Karpas-422 (cell line): Measurements from ENCODE around the gene MTG2. TPM values are rescaled to one million over a fixed set of nuclear protein-coding genes. Genes with fewer than 3 reads are reported as not detected.

Experiments used
- DNase-seq: peaks from one replicate; pipeline ENCODE4 v3.0.0-alpha.2; 2015
- H2AFZ ChIP-seq: fragments of 200-600 bp; sonication (generic); 2 replicates; pipeline ENCODE4 v1.6.1; 2014; ENCODE audit warnings: antibody characterized with exemption, low read length, mixed read lengths
- H3K27ac ChIP-seq: fragments of 200-600 bp; sonication (generic); 2 replicates; pipeline ENCODE4 v1.5.1; 2014; ENCODE audit warnings: mild to moderate bottlenecking, low read length, moderate library complexity
- H3K27me3 ChIP-seq: fragments of 200-600 bp; sonication (generic); 2 replicates; pipeline ENCODE4 v1.6.1; 2014; ENCODE audit warnings: low read length, mixed read lengths
- H3K36me3 ChIP-seq: fragments of 200-600 bp; sonication (generic); 2 replicates; pipeline ENCODE4 v1.6.1; 2014; ENCODE audit warnings: low read length, mixed read lengths; ENCODE audit not compliant: insufficient read depth
- H3K4me1 ChIP-seq: fragments of 200-600 bp; sonication (generic); 2 replicates; pipeline ENCODE4 v1.6.1; 2014; ENCODE audit warnings: mild to moderate bottlenecking, low read length, mixed read lengths
- H3K4me2 ChIP-seq: fragments of 200-600 bp; sonication (generic); 2 replicates; pipeline ENCODE4 v1.6.1; 2014; ENCODE audit warnings: low read length, low read depth, mild to moderate bottlenecking; ENCODE audit not compliant: poor library complexity, severe bottlenecking
- H3K4me3 ChIP-seq: fragments of 200-600 bp; sonication (generic); 2 replicates; pipeline ENCODE4 v1.5.1; 2014; ENCODE audit warnings: mild to moderate bottlenecking, antibody characterized with exemption, low read length, mixed read lengths
- H3K79me2 ChIP-seq: fragments of 200-600 bp; sonication (generic); 2 replicates; pipeline ENCODE4 v1.6.1; 2014; ENCODE audit warnings: mild to moderate bottlenecking, low read length, mixed read lengths
- H3K9ac ChIP-seq: fragments of 200-600 bp; sonication (generic); 2 replicates; pipeline ENCODE4 v1.6.0; 2014; ENCODE audit warnings: low read length
- H3K9me2 ChIP-seq: fragments of 200-600 bp; sonication (generic), shearing (Covaris generic); replicated peaks from 2 replicates; pipeline ENCODE4 v1.6.0; 2014; ENCODE audit warnings: mild to moderate bottlenecking, low read length, moderate library complexity; ENCODE audit not compliant: insufficient read depth
- H3K9me3 ChIP-seq: fragments of 300-700, 200-600 bp; sonication (generic); 2 replicates; pipeline ENCODE4 v1.6.1; 2014; ENCODE audit warnings: low read length, mixed read lengths
- H4K20me1 ChIP-seq: fragments of 200-600 bp; sonication (generic); 2 replicates; pipeline ENCODE4 v1.6.1; 2014; ENCODE audit warnings: mild to moderate bottlenecking, antibody characterized with exemption, low read length, low read depth; ENCODE audit not compliant: insufficient read depth
- total RNA-seq: library from RNA; depleted of rRNA; stranded (reverse); fragments of >200 nt; shearing (Covaris generic); gene quantifications from 2 replicates; pipeline ENCODE4 v1.2.3, GENCODE V29; 2014; ENCODE audit warnings: low replicate concordance

The MTG2 gene
- total RNA-seq, 1 experiment from 2014 or later = 20.2 TPM

GRCh38 chr20:62196286-62196685 is 13.5 kb downstream of the MTG2 start:
- H3K27ac ChIP-seq = no peak overlapping the region
- peaks cover 7% of the 10 kb centered on the region; the same call in 1 of the 2 replicates for H3K79me2 ChIP-seq
- H4K20me1 ChIP-seq = no peaks in the 10 kb centered on the region
- no peaks in the 10 kb centered on the region for H3K4me1 ChIP-seq
- no peak overlapping the region for H2AFZ ChIP-seq
- H3K36me3 ChIP-seq = peaks cover 13% of the 10 kb centered on the region
- H3K27me3 ChIP-seq = no peaks in the 10 kb centered on the region
- H3K4me3 ChIP-seq = no peak overlapping the region
- H3K4me2 ChIP-seq = no peak overlapping the region
- H3K9ac ChIP-seq = no peak overlapping the region
- no peak for DNase-seq
- no peaks in the 10 kb centered on the region for H3K9me2 ChIP-seq
- no peaks in the 10 kb centered on the region for H3K9me3 ChIP-seq

DNA sequence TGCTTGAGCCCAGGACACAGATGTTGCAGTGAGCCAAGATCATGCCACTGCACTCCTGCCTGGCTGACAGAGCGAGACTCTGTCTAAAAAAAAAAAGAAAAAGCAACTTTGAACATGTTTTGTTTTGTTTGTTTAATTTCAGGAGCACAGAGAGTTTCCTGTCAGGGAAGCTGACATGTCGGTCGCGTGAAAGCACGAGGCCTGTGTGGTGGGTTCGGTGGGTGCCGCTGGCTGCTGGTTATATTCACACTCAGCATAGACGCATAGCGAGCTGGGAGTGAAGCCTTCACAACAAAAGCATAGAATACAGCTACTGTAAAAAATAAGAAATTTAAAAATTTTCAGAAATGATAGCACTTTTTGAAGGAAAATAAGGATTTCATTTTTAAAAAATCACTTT is 14.5 kb downstream of the MTG2 start:
- no peaks in the 10 kb centered on the region for H4K20me1 ChIP-seq
- no peak overlapping the region for H3K9ac ChIP-seq
- no peaks in the 10 kb centered on the region for H3K9me3 ChIP-seq
- H3K27me3 ChIP-seq = no peaks in the 10 kb centered on the region
- peaks cover 13% of the 10 kb centered on the region for H3K36me3 ChIP-seq
- H2AFZ ChIP-seq = no peak overlapping the region
- peaks cover 4% of the 10 kb centered on the region; the same call in 1 of the 2 replicates for H3K79me2 ChIP-seq
- H3K27ac ChIP-seq = no peak overlapping the region
- H3K4me1 ChIP-seq = no peaks in the 10 kb centered on the region
- no peak for DNase-seq
- no peak overlapping the region for H3K4me3 ChIP-seq
- no peak overlapping the region for H3K4me2 ChIP-seq
- H3K9me2 ChIP-seq = no peaks in the 10 kb centered on the region

GRCh38 chr20:62197801-62198200 is 15.0 kb downstream of the MTG2 start:
- H3K36me3 ChIP-seq = peaks cover 13% of the 10 kb centered on the region
- no peak overlapping the region for H2AFZ ChIP-seq
- H3K27me3 ChIP-seq = no peaks in the 10 kb centered on the region

DNA sequence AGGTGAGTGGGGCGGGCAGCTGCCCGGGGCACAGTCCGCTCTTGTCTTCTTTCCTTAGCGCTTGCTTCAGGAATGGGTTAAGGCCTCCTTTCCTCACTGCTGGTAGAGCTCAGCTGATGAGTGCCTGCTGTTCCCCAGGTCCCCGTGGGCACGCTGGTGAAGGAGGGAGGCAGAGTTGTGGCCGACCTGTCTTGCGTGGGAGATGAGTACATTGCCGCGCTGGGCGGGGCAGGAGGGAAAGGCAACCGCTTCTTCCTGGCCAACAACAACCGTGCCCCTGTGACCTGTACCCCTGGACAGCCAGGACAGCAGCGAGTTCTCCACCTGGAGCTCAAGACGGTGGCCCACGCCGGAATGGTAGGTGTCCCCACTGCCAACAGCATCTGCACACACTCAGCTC is 15.7 kb downstream of the MTG2 start:
- no peaks in the 10 kb centered on the region for H3K27me3 ChIP-seq
- no peak overlapping the region for H3K4me3 ChIP-seq
- no peak for DNase-seq
- no peak overlapping the region for H2AFZ ChIP-seq
- H3K27ac ChIP-seq = no peak overlapping the region
- no peaks in the 10 kb centered on the region for H3K4me1 ChIP-seq
- H3K9ac ChIP-seq = no peak overlapping the region
- H3K9me3 ChIP-seq = no peaks in the 10 kb centered on the region
- no peak overlapping the region for H3K4me2 ChIP-seq
- no peaks in the 10 kb centered on the region; the same call in 1 of the 2 replicates for H3K79me2 ChIP-seq
- H3K36me3 ChIP-seq = peaks cover 13% of the 10 kb centered on the region
- H4K20me1 ChIP-seq = no peaks in the 10 kb centered on the region
- no peaks in the 10 kb centered on the region for H3K9me2 ChIP-seq

More at GRCh38 chr20:62197801-62198200, 15.0 kb downstream of the MTG2 start:
- H3K27ac ChIP-seq = no peak overlapping the region
- H3K4me3 ChIP-seq = no peak overlapping the region
- H3K9ac ChIP-seq = no peak overlapping the region
- H4K20me1 ChIP-seq = no peaks in the 10 kb centered on the region
- no peak overlapping the region for H3K4me2 ChIP-seq
- H3K79me2 ChIP-seq = no peaks in the 10 kb centered on the region; the same call in 1 of the 2 replicates
- DNase-seq = no peak
- H3K4me1 ChIP-seq = no peaks in the 10 kb centered on the region
- H3K9me3 ChIP-seq = no peaks in the 10 kb centered on the region
- no peaks in the 10 kb centered on the region for H3K9me2 ChIP-seq

- Histone ChIP-seq H4K20me1 (no peaks in the 10 kb centered on the region), H3K4me3 (no peak overlapping the region)
Measured at GRCh38 chr20:62198931-62199330, 16.1 kb downstream of the MTG2 start.

GRCh38 chr20:62200491-62201172 is 17.8 kb downstream of the MTG2 start:
- H3K4me2 ChIP-seq = no peak overlapping the region
- H3K4me3 ChIP-seq = no peak overlapping the region
- no peaks in the 10 kb centered on the region for H3K4me1 ChIP-seq
- H3K36me3 ChIP-seq = peaks cover 12% of the 10 kb centered on the region
- H3K79me2 ChIP-seq = no peaks in the 10 kb centered on the region
- H3K9me3 ChIP-seq = no peaks in the 10 kb centered on the region
- H3K27me3 ChIP-seq = no peaks in the 10 kb centered on the region
- H3K9me2 ChIP-seq = no peaks in the 10 kb centered on the region
- H4K20me1 ChIP-seq = no peaks in the 10 kb centered on the region
- H2AFZ ChIP-seq = no peak overlapping the region
- H3K27ac ChIP-seq = no peak overlapping the region
- no peak for DNase-seq
- no peak overlapping the region for H3K9ac ChIP-seq

More at GRCh38 chr20:62198931-62199330, 16.1 kb downstream of the MTG2 start:
- no peaks in the 10 kb centered on the region for H3K4me1 ChIP-seq
- H3K27ac ChIP-seq = no peak overlapping the region
- no peak overlapping the region for H2AFZ ChIP-seq
- H3K79me2 ChIP-seq = no peaks in the 10 kb centered on the region
- no peaks in the 10 kb centered on the region for H3K9me3 ChIP-seq
- no peaks in the 10 kb centered on the region for H3K9me2 ChIP-seq
- H3K4me2 ChIP-seq = no peak overlapping the region
- no peak overlapping the region for H3K9ac ChIP-seq
- DNase-seq = no peak
- peaks cover 13% of the 10 kb centered on the region for H3K36me3 ChIP-seq
- no peaks in the 10 kb centered on the region for H3K27me3 ChIP-seq

- Histone ChIP-seq H3K9ac (no peak overlapping the region), H2AFZ (no peak overlapping the region), H3K4me2 (no peak overlapping the region), H3K4me3 (no peak overlapping the region), H3K9me2 (no peaks in the 10 kb centered on the region), H3K79me2 (no peaks in the 10 kb centered on the region), H4K20me1 (no peaks in the 10 kb centered on the region), H3K36me3 (peaks cover 9% of the 10 kb centered on the region; the same call in 1 of the 2 replicates), H3K4me1 (no peaks in the 10 kb centered on the region), H3K9me3 (no peaks in the 10 kb centered on the region), H3K27ac (no peak overlapping the region), H3K27me3 (no peaks in the 10 kb centered on the region)
- no peak for DNase-seq
Measured at GRCh38 chr20:62201173-62202082, 18.6 kb downstream of the MTG2 start.

DNA sequence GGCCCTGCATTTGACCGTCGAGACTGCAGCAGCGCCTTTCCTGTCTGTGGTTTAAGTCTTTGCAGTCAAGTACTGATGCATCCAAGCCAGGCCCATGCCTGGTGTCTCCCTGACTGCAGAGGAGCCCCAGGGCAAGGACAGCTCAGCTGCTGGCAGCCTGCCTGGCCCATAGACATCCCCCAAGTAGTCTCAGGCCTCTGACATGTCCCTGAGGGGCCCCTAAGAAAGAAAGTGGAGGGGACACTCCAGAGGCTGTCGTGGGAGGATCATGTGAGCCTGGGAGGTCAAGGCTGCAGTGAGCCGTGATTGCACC is 19.2 kb downstream of the MTG2 start:
- Histone ChIP-seq H3K27ac (no peak overlapping the region), H4K20me1 (no peaks in the 10 kb centered on the region), H2AFZ (no peak overlapping the region), H3K4me1 (no peaks in the 10 kb centered on the region), H3K36me3 (peaks cover 9% of the 10 kb centered on the region; the same call in 1 of the 2 replicates), H3K9ac (no peak overlapping the region), H3K79me2 (no peaks in the 10 kb centered on the region), H3K27me3 (no peaks in the 10 kb centered on the region), H3K9me3 (no peaks in the 10 kb centered on the region), H3K4me3 (no peak overlapping the region), H3K9me2 (no peaks in the 10 kb centered on the region), H3K4me2 (no peak overlapping the region)
- DNase-seq = no peak
